Upper lobe of right lung (tissue), 1 donor: ENCODE results near the gene PSKH1. TPM values are rescaled to one million over a fixed set of nuclear protein-coding genes. Genes with fewer than 3 reads are reported as not detected.

Experiments
- ATAC-seq: fragments of 200-7000 bp; cut with Tn5 transposase; one replicate; pipeline ENCODE4 v1.9.1; 2020; ENCODE audit warnings: mild to moderate bottlenecking, moderate library complexity
- DNase-seq: peaks from one replicate; pipeline ENCODE4 v3.0.0-alpha.2; 2020
- H3K27ac ChIP-seq: fragments of 200-600 bp; one replicate; pipeline ENCODE4 v1.8.0; 2022
- H3K27me3 ChIP-seq: fragments of 200-600 bp; one replicate; pipeline ENCODE4 v1.8.0; 2022; ENCODE audit warnings: mild to moderate bottlenecking
- H3K36me3 ChIP-seq: fragments of 200-600 bp; one replicate; pipeline ENCODE4 v1.8.0; 2022
- H3K4me1 ChIP-seq: fragments of 200-600 bp; one replicate; pipeline ENCODE4 v1.8.0; 2022
- H3K4me3 ChIP-seq: fragments of 200-600 bp; one replicate; pipeline ENCODE4 v1.8.0; 2022; ENCODE audit warnings: mild to moderate bottlenecking
- H3K9me3 ChIP-seq: fragments of 200-600 bp; one replicate; pipeline ENCODE4 v1.8.0; 2022
- CTCF ChIP-seq: fragments of 200-600 bp; IDR thresholded peaks from one replicate; pipeline ENCODE4 v1.8.0; 2022; ENCODE audit warnings: antibody characterized with exemption
- intact Hi-C: fragments of 100-400 bp; cut with DNase I; formaldehyde crosslinking; loops from one replicate; pipeline ENCODE4 v1.11.0; 2022
- total RNA-seq: library from RNA; stranded (reverse); fragmentation: NEBNext Ultra II Directional; extraction: Animal tissue kit (Norgen Biotek cat#: 25700); gene quantifications from one replicate; pipeline ENCODE4 v1.2.1, GENCODE V29; 2021
- donor health status: DM: no; HTN: yes; CAD: no; lungs with severe emphysema.

The PSKH1 gene
- total RNA-seq, 1 donor from 2014 or later, result 29.7 TPM

DNA sequence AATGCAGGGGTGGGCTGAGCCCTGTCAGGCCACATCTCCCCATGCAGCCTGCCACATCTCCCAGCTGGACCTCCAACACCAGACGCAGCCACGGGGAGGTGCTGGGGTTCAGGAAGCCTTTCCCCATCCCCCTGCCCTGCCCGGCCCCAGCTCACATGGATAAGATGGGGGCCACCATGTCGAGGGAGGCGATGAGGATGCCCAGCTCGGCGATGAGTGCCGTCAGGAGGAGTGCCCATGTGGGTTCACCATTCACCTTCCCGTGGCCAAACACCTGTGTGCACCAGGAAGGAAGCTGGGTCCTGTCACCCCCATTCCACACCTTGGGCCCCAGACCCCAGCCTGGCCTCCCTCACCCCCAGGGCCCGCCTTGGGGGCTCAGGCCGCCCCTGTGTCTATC lies 56.6 kb downstream of the PSKH1 start:
- no peak for ATAC-seq
- H3K27ac ChIP-seq, result no peak overlapping the region
- peaks cover 100% of the 10 kb centered on the region for H3K36me3 ChIP-seq
- intact Hi-C loops, result no loop called here
- no peak for TF ChIP-seq CTCF
- no peaks in the 10 kb centered on the region for H3K27me3 ChIP-seq
- H3K9me3 ChIP-seq, result no peaks in the 10 kb centered on the region
- no peak overlapping the region for H3K4me3 ChIP-seq
- peaks cover 10% of the 10 kb centered on the region for H3K4me1 ChIP-seq
- no peak for DNase-seq

DNA sequence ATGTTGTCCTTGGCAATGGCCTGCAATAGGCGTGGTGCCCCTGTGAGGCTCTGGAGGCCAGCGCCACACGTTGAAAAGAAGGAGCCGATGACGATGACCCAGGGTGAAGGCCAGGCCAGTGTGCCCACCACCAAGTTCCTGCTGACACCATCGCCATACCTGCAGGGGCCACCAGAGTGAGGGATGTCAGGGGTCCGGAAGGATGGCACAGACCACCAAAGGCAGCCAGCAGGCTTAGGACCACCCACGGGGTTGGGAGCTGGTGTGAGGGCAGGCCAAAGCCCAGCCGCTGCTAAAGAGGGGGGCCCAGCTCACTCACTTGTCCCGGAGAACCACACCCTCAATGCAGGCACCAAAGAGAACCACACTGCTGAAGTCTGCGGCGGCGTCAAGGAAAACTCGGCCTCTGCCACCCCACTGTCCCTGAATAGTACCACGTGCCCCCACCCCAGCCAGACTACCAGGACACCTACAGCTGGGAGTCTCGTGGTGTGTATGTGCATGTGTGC lies 57.3 kb downstream of the PSKH1 start:
- no peak for ATAC-seq
- no peak for DNase-seq
- Histone ChIP-seq H3K4me3 (no peak overlapping the region), H3K27ac (no peak overlapping the region), H3K9me3 (no peaks in the 10 kb centered on the region), H3K27me3 (no peaks in the 10 kb centered on the region), H3K4me1 (peaks cover 6% of the 10 kb centered on the region), H3K36me3 (peaks cover 100% of the 10 kb centered on the region)
- intact Hi-C loops, result no loop called here
- TF ChIP-seq CTCF, result no peak

DNA sequence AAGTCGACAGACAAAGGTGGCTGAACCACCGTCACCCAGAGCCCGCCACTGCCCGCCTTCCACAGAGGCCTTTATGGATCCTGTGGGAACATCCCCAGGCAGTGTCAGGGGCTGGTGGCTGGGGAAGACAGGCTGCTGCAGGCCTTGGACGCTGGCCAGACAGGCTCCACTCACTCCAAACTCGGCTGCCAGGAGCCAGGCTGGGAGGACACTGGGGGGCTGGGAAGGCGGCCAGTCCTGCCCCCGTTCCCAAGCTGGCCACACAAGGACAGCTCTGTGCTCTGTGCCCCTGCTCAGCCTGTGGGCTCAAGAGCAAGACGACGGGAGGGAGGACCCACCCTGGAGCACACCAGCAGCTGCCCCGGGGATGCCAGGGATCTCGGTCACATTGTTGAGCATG lies 58.4 kb downstream of the PSKH1 start:
- H3K4me3 ChIP-seq, result no peak overlapping the region
- no peaks in the 10 kb centered on the region for H3K9me3 ChIP-seq
- peaks cover 100% of the 10 kb centered on the region for H3K36me3 ChIP-seq
- ATAC-seq, result peak; percentile 2
- H3K27ac ChIP-seq, result peak overlapping the region; percentile 17
- TF ChIP-seq CTCF, result no peak
- intact Hi-C loops, result no loop called here
- peaks cover 6% of the 10 kb centered on the region for H3K4me1 ChIP-seq
- no peaks in the 10 kb centered on the region for H3K27me3 ChIP-seq
- no peak for DNase-seq

DNA sequence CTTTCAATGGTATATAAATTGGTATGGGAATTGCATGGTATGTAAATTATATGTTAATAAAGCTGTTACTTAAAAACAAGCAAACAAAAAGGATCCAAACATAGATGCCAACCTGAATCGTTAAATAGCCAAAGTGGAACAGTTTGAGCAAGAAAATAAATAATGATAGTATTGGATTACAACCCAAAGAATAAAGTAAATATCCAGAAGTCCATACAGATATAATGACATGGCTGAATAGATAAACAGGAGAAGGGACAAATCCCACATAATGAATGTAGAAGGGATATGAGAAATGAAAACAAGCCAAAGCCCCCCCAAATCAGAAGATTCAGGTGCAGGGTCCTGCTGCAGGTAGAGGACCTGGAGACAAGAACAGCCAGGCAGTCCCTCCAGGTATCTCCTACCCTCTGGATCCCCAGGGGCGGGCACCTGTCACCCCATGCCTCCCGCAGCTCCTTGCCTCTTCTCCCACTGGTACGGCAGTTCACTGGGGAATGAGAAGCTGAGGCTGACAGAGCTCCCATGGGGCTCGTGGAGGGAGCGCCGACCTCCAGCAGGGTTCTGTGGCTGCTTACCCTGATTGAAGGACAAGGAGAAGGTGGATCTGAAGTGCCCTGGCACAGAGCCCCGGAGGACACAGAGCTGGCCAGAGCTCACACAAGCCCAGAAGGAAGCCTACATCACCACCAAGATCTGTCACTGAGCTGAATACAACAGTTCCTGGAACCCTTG lies 60.8 kb downstream of the PSKH1 start:
- Histone ChIP-seq H3K36me3 (peaks cover 98% of the 10 kb centered on the region), H3K27ac (no peak overlapping the region), H3K4me1 (peaks cover 7% of the 10 kb centered on the region), H3K9me3 (no peaks in the 10 kb centered on the region), H3K4me3 (no peak overlapping the region), H3K27me3 (no peaks in the 10 kb centered on the region)
- intact Hi-C loops, result no loop called here
- no peak for DNase-seq
- ATAC-seq, result no peak
- TF ChIP-seq CTCF, result no peak

- intact Hi-C loops, result no loop called here
- no peak for TF ChIP-seq CTCF
- Histone ChIP-seq H3K4me3 (no peak overlapping the region), H3K27me3 (no peaks in the 10 kb centered on the region), H3K9me3 (no peaks in the 10 kb centered on the region), H3K36me3 (peaks cover 96% of the 10 kb centered on the region), H3K27ac (no peak overlapping the region), H3K4me1 (peaks cover 15% of the 10 kb centered on the region)
- DNase-seq (no peak), ATAC-seq (no peak)
Measured at GRCh38 chr16:67954421-67955196, 61.6 kb downstream of the PSKH1 start.
